ENCODE results near the gene MRPS22. TPM values are rescaled to one million over a fixed set of nuclear protein-coding genes. Genes with fewer than 3 reads are reported as not detected.
"Not testable (repeated sequence)": the region's sequence is repeated elsewhere in the genome, so short reads cannot be mapped to it uniquely, and the experiment has no call there.

MRPS22 gene
- total RNA-seq, 2 donors from 2014 or later: 31.8 to 41.6 TPM

- no peak overlapping the region for H3K4me3 Mint-ChIP-seq
- DNase-seq: no peak
- peak overlapping the region; percentile 32 for H3K27ac Mint-ChIP-seq
- H3K36me3 Mint-ChIP-seq (ENCODE audit: low read depth): peaks cover 8% of the 10 kb centered on the region
- H3K4me1 Mint-ChIP-seq: peaks cover 2% of the 10 kb centered on the region
- no peaks in the 10 kb centered on the region for H3K9me3 ChIP-seq (ENCODE audit: control insufficient read depth, low read length, poor library complexity, severe bottlenecking)
- ATAC-seq: no peak
- H3K27me3 Mint-ChIP-seq: no peaks in the 10 kb centered on the region
These were observed 15.2 kb downstream of the MRPS22 start for GRCh38 chr3:139358841-139359562.

GRCh38 chr3:139361276-139361675, 17.5 kb downstream of the MRPS22 start:
- Mint-ChIP-seq H3K4me1 (peaks cover 6% of the 10 kb centered on the region), H3K36me3 (ENCODE audit: low read depth) (peaks cover 12% of the 10 kb centered on the region)

DNA sequence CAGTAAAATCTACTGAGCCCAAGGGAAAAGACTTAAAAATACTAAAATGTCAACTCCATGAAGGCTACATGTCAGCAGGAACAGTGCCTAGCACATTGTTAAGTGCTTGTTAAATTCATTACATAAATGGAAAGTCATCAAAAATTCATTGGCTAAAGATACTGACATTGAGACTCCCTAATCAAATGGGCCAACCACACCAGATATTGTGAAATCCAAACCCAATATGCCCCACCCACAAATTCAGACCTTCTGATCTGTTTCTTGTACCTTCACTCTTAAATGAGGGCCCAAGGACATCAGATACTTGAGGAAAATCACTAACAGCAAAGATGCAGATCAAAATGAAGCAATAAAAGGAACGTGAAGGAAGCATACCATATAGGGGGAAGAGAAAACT, 20.7 kb downstream of the MRPS22 start:
- Mint-ChIP-seq H3K36me3 (ENCODE audit: low read depth) (peaks cover 9% of the 10 kb centered on the region), H3K4me3 (no peak overlapping the region), H3K27me3 (no peaks in the 10 kb centered on the region), H3K27ac (peak overlapping the region; percentile 74), H3K4me1 (peaks cover 9% of the 10 kb centered on the region)
- H3K9me3 ChIP-seq (ENCODE audit: control insufficient read depth, low read length, poor library complexity, severe bottlenecking): no peaks in the 10 kb centered on the region
- DNase-seq (no peak), ATAC-seq (no peak)

More at GRCh38 chr3:139361276-139361675, 17.5 kb downstream of the MRPS22 start:
- Mint-ChIP-seq H3K27me3 (no peaks in the 10 kb centered on the region), H3K27ac (peak overlapping the region; percentile 65), H3K4me3 (no peak overlapping the region)
- ATAC-seq (no peak), DNase-seq (no peak)
- no peaks in the 10 kb centered on the region for H3K9me3 ChIP-seq (ENCODE audit: control insufficient read depth, low read length, poor library complexity, severe bottlenecking)

DNA sequence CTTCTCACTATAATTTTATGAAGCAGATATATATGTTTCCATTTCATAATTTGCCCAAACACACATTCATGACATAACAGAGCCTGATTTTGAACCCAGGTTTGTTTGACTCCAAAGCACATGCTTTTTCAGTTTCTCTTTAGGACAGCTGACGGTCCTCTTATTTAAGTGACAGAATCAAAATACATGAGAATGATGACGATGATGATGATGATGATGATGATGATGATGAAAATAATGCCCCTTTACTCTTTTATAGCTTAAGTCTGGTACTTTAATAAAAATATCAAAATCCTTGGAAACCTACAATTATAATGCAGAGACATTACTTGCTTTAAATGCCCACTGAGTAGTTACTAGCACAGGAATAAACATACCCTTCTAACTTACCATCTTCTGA, 30.3 kb downstream of the MRPS22 start:
- Mint-ChIP-seq H3K4me1 (peaks cover 6% of the 10 kb centered on the region), H3K27me3 (no peaks in the 10 kb centered on the region), H3K27ac (no peak overlapping the region), H3K36me3 (ENCODE audit: low read depth) (peaks cover 13% of the 10 kb centered on the region), H3K4me3 (no peak overlapping the region)
- DNase-seq: no peak
- ATAC-seq: no peak
- no peaks in the 10 kb centered on the region for H3K9me3 ChIP-seq (ENCODE audit: control insufficient read depth, low read length, poor library complexity, severe bottlenecking)

DNA sequence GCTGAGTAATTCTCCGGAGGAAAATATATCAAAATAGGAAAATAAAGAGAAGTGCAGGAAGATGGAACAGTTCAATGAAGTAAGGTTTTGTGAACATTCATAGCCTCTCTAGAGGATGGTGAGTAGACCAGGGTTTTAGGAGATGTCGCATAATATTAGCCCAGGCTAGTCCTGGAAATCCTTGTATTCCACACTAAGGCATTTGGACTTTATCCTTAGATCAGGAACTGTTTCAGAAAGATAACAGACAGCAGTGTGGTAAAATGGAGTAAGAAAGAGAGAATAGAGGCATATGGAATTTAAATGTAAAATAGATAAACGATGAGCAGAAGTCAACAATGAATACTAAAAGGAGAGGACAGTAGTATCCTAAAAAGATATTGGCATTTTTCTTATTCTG, 33.6 kb downstream of the MRPS22 start:
- no peak for ATAC-seq
- H3K27me3 Mint-ChIP-seq: no peaks in the 10 kb centered on the region
- peaks cover 16% of the 10 kb centered on the region for H3K36me3 Mint-ChIP-seq (ENCODE audit: low read depth)
- no peaks in the 10 kb centered on the region for H3K9me3 ChIP-seq (ENCODE audit: control insufficient read depth, low read length, poor library complexity, severe bottlenecking)
- DNase-seq: no peak
- H3K27ac Mint-ChIP-seq: peak overlapping the region; percentile 32
- peaks cover 22% of the 10 kb centered on the region for H3K4me1 Mint-ChIP-seq
- no peak overlapping the region for H3K4me3 Mint-ChIP-seq

- Mint-ChIP-seq H3K36me3 (ENCODE audit: low read depth) (peaks cover 13% of the 10 kb centered on the region), H3K4me3 (no peak overlapping the region), H3K27me3 (no peaks in the 10 kb centered on the region), H3K27ac (peak overlapping the region; percentile 34), H3K4me1 (peaks cover 22% of the 10 kb centered on the region)
- no peaks in the 10 kb centered on the region for H3K9me3 ChIP-seq (ENCODE audit: control insufficient read depth, low read length, poor library complexity, severe bottlenecking)
- ATAC-seq: no peak
- DNase-seq: no peak
These were observed 34.9 kb downstream of the MRPS22 start for GRCh38 chr3:139378587-139379241.

DNA sequence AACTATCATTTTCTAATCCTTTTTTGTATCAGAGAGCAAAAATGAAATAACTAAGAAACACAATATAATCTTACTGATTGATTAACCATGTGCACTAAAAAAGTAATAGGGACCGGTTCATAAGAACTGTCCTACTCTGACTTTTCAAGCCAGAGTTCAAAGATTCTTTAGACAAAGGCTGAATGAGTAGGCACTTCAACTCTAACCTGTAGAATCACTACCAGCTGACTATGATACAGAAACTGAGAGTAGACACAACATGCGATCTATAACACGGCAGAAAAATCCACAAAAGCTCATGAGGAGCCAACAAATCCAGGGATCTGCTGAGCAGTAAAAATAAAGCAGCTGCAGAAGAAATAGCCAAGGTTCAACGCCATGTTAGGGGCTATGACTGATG, 36.8 kb downstream of the MRPS22 start:
- H3K27ac Mint-ChIP-seq: peak overlapping the region; percentile 56
- no peaks in the 10 kb centered on the region for H3K27me3 Mint-ChIP-seq
- no peak for ATAC-seq
- no peaks in the 10 kb centered on the region for H3K9me3 ChIP-seq (ENCODE audit: control insufficient read depth, low read length, poor library complexity, severe bottlenecking)
- H3K4me1 Mint-ChIP-seq: peaks cover 25% of the 10 kb centered on the region
- no peak for DNase-seq
- peaks cover 11% of the 10 kb centered on the region for H3K36me3 Mint-ChIP-seq (ENCODE audit: low read depth)
- no peak overlapping the region for H3K4me3 Mint-ChIP-seq

DNA sequence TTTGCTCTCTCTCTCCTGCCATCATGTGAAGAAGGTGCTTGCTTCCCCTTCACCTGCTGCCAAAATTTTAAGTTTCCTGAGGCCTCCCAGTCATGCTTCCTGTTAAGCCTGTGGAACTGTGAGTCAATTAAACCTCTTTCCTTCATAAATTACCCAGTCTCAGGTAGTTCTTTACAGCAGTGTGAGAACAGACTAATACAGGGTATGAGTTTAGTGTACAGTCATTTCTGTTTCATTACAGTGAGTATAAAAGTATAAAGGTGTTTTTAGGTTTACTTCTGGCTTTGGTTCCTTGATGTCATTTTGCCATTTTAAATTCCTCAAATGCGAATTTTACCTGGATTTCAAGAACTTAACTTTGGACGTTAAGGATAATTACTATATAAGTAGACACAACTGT, 38.5 kb downstream of the MRPS22 start:
- H3K4me3 Mint-ChIP-seq; DNase-seq; ATAC-seq; H3K9me3 ChIP-seq (ENCODE audit: control insufficient read depth, low read length, poor library complexity, severe bottlenecking); H3K36me3 Mint-ChIP-seq (ENCODE audit: low read depth); H3K27me3 Mint-ChIP-seq; H3K27ac Mint-ChIP-seq: not testable (repeated sequence)
- peaks cover 34% of the 10 kb centered on the region for H3K4me1 Mint-ChIP-seq

GRCh38 chr3:139388077-139388476, 44.3 kb downstream of the MRPS22 start:
- no peak for ATAC-seq
- H3K4me3 Mint-ChIP-seq: peak overlapping the region; percentile 73
- H3K4me1 Mint-ChIP-seq: peaks cover 33% of the 10 kb centered on the region
- no peak for DNase-seq
- no peaks in the 10 kb centered on the region for H3K9me3 ChIP-seq (ENCODE audit: control insufficient read depth, low read length, poor library complexity, severe bottlenecking)
- H3K27ac Mint-ChIP-seq: peak overlapping the region; percentile 100
- H3K36me3 Mint-ChIP-seq (ENCODE audit: low read depth): peaks cover 5% of the 10 kb centered on the region
- no peaks in the 10 kb centered on the region for H3K27me3 Mint-ChIP-seq

GRCh38 chr3:139388821-139389551, 45.2 kb downstream of the MRPS22 start:
- DNase-seq: no peak
- peak; percentile 35 for ATAC-seq
- Mint-ChIP-seq H3K4me1 (peaks cover 36% of the 10 kb centered on the region), H3K27ac (peak overlapping the region; percentile 100), H3K4me3 (peak overlapping the region; percentile 95), H3K36me3 (ENCODE audit: low read depth) (peaks cover 5% of the 10 kb centered on the region), H3K27me3 (no peaks in the 10 kb centered on the region)
- H3K9me3 ChIP-seq (ENCODE audit: control insufficient read depth, low read length, poor library complexity, severe bottlenecking): no peaks in the 10 kb centered on the region

DNA sequence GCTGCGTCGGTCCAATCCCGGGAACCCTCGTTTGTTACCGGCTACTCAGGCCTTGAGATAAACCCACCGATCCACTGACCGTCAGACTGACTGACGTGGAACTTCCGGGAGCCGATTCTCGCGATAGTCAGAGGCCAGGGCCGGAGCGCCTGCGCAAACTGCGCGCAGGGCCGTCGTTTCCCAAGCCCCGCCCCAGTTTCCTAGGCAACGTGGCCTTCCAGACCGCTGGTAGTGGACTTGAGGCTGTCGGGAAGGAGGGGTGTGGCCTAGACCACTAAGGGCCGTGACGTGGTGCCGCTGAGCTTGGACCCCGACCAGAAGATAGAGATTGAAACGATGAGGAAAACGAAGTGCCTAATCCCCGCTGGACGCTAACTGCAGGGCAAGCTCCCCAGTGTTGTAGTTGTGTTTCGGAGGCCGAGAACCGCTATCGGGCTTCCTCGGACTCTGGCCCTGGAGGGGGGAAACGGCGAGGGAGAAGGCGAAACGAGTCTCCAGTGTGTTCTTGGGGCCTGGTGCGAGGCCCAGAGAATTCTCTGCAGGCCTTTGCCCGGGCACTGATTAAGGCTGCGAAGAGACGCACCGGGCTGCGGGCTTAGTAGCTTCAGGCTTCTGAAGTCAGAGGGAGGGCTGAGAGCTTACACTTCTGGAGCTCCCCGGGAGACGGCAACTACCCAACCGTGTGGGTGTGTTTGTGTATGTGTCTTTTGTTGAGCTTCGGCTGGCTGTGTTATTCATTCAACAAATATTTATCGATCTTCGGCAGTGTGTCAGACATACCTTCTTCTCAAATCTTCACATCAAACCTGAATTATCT, 45.9 kb downstream of the MRPS22 start, which contains the start of gene COPB2:
Gene COPB2, minus strand, starts transcription at position 96 of the 817 bp plus-strand sequence. CDS start 97 bp downstream, outside the sequence.
- peaks cover 5% of the 10 kb centered on the region for H3K36me3 Mint-ChIP-seq (ENCODE audit: low read depth)
- ATAC-seq (peak; percentile 93), DNase-seq (peak; percentile 86 to 93 (median 90))
- no peaks in the 10 kb centered on the region for H3K27me3 Mint-ChIP-seq
- H3K27ac Mint-ChIP-seq: peak within 1 kb of the TSS; percentile 100
- peaks cover 36% of the 10 kb centered on the region for H3K4me1 Mint-ChIP-seq
- no peaks in the 10 kb centered on the region for H3K9me3 ChIP-seq (ENCODE audit: control insufficient read depth, low read length, poor library complexity, severe bottlenecking)
- peak within 1 kb of the TSS; percentile 95 for H3K4me3 Mint-ChIP-seq

DNA sequence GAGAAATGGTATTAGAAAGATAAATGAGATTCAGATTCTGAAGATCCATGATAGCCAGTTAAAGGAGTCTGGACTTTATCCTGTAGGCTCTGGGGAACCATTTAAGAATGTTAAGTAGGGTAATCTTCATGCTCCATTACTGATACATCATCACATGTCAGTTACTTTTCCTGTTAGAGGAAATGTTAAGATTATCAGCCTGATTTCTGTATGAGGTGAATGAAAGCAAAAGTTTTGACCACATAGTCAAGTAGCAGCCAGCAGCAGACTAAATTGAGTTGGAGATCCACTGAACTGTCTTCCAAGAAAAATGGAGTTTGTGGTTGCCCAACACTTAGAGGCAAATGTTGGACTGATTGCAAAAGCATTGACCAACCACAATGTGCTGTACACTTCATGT, 50.3 kb downstream of the MRPS22 start:
- no peaks in the 10 kb centered on the region for H3K9me3 ChIP-seq (ENCODE audit: control insufficient read depth, low read length, poor library complexity, severe bottlenecking)
- peaks cover 12% of the 10 kb centered on the region for H3K4me1 Mint-ChIP-seq
- no peak overlapping the region for H3K27ac Mint-ChIP-seq
- H3K27me3 Mint-ChIP-seq: no peaks in the 10 kb centered on the region
- peaks cover 7% of the 10 kb centered on the region for H3K36me3 Mint-ChIP-seq (ENCODE audit: low read depth)
- DNase-seq (no peak), ATAC-seq (no peak)
- no peak overlapping the region for H3K4me3 Mint-ChIP-seq

All from T-helper 17 cell (primary cell).